Suprapubic skin (tissue), 4 donors: Measurements from ENCODE around the gene RAP2B.

ENCODE experiments used
- CTCF ChIP-seq, 2 donors: fragments of 200-600 bp in 1 of 2; fragments of 450-650 bp in 1 of 2; sonication (generic) in 1 of 2; IDR thresholded peaks; one replicate each; pipeline ENCODE4 v1.5.1; 2016 to 2019; ENCODE audit warnings: antibody characterized with exemption in 2 of 2, mild to moderate bottlenecking in 1 of 2, moderate library complexity in 1 of 2
- EP300 ChIP-seq: sonication (generic); formaldehyde crosslinking; IDR thresholded peaks from one replicate; pipeline ENCODE4 v1.6.1; 2017; ENCODE audit warnings: antibody characterized with exemption
- POLR2AphosphoS5 ChIP-seq, 3 donors: sonication (generic); formaldehyde crosslinking; IDR thresholded peaks; one replicate each; pipeline ENCODE4 v1.6.1; 2017; ENCODE audit warnings: antibody characterized with exemption in 3 of 3

- TF ChIP-seq CTCF (IDR thresholded peaks at IDR 0.05) (no peak), EP300 (no peak), POLR2AphosphoS5 (IDR thresholded peaks at IDR 0.05) (no peak)
Observed at GRCh38 chr3:153163393-153163724, 1.3 kb downstream of the RAP2B start.
